HEK293T (cell line): ENCODE results near the gene PTPRQ.

Experiments
- BHLHE40 ChIP-seq: fragments of 450-650 bp; IDR thresholded peaks from 2 replicates; pipeline ENCODE4 v1.6.1; 2016; ENCODE audit warnings: mild to moderate bottlenecking, moderate library complexity, borderline replicate concordance
- CTBP1 ChIP-seq: fragments of 450-650 bp; IDR thresholded peaks from 2 replicates; pipeline ENCODE4 v1.6.1; 2016; ENCODE audit warnings: borderline replicate concordance
- ELF4 ChIP-seq: fragments of 450-650 bp; IDR thresholded peaks from 2 replicates; pipeline ENCODE4 v1.6.1; 2017; ENCODE audit warnings: antibody characterized with exemption
- FOXA1 ChIP-seq: fragments of 450-650 bp; IDR thresholded peaks from 2 replicates; pipeline ENCODE4 v1.6.1; 2016; ENCODE audit warnings: mild to moderate bottlenecking
- FOXK2 ChIP-seq: fragments of 450-650 bp; IDR thresholded peaks from 2 replicates; pipeline ENCODE4 v1.6.1; 2016; ENCODE audit warnings: mild to moderate bottlenecking
- FOXM1 ChIP-seq: fragments of 450-650 bp; IDR thresholded peaks from 2 replicates; pipeline ENCODE4 v1.6.1; 2017; ENCODE audit warnings: mild to moderate bottlenecking, borderline replicate concordance
- LEF1 ChIP-seq: fragments of 450-650 bp; IDR thresholded peaks from 2 replicates; pipeline ENCODE4 v1.6.1; 2017; ENCODE audit warnings: mild to moderate bottlenecking, borderline replicate concordance
- SP1 ChIP-seq: fragments of 450-650 bp; IDR thresholded peaks from 2 replicates; pipeline ENCODE4 v1.6.1; 2017
- TARDBP ChIP-seq: fragments of 450-650 bp; IDR thresholded peaks from 2 replicates; pipeline ENCODE4 v1.6.1; 2016
- ZNF384 ChIP-seq: fragments of 450-650 bp; IDR thresholded peaks from 2 replicates; pipeline ENCODE4 v1.6.1; 2016

DNA sequence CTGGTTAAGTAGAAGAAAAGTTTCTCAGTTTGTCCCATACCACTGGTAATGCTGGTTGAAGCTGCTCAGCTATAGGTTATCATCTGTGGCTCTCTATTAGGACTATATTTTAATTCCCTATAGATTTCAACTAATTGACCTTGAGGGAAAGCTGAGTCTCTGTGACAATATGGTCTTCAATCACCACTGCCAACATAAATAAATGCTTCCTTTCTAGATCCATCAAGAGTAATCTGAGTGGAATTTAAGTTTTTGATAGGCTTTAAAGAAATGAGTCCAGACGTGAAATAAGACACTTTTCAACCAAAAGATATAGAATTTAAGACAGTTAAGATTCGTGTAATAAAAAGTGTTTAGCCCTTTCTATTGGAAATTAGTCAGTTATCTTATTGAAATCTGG is 199.9 kb downstream of the PTPRQ start:
- TF ChIP-seq FOXA1 (no peak), FOXK2 (no peak), LEF1 (no peak), FOXM1 (no peak), SP1 (no peak), ELF4 (no peak), TARDBP (no peak), BHLHE40 (no peak), ZNF384 (no peak), CTBP1 (no peak)
